GM23338 (cell line): ENCODE results near the gene METRNL. TPM values are rescaled to one million over a fixed set of nuclear protein-coding genes. Genes with fewer than 3 reads are reported as not detected.

Experiments used
- ATAC-seq: fragments of 200-7000 bp; cut with Tn5 transposase; 3 replicates; pipeline ENCODE4 v1.9.1; 2020
- DNase-seq: peaks from one replicate; pipeline ENCODE4 v3.0.0-alpha.2; 2015; ENCODE audit warnings: low spot score
- H2AFZ ChIP-seq: fragments of 200-600 bp; sonication (generic); 2 replicates; pipeline ENCODE4 v1.8.0; 2016; ENCODE audit warnings: antibody characterized with exemption, mild to moderate bottlenecking, moderate library complexity
- H3F3A ChIP-seq: fragments of 200-600 bp; sonication (generic); replicated peaks from 2 replicates; pipeline ENCODE4 v1.8.0; 2017; ENCODE audit warnings: antibody characterized with exemption, mixed run types, low read depth
- H3K27ac ChIP-seq: fragments of 200-600 bp; sonication (generic); 2 replicates; pipeline ENCODE4 v1.6.1; 2016; ENCODE audit warnings: low read depth
- H3K27me3 ChIP-seq: fragments of 200-600 bp; sonication (generic); 2 replicates; pipeline ENCODE4 v1.8.0; 2016; ENCODE audit warnings: mild to moderate bottlenecking, mixed run types, moderate library complexity; ENCODE audit not compliant: insufficient read depth
- H3K36me3 ChIP-seq: fragments of 200-600 bp; sonication (generic); 2 replicates; pipeline ENCODE4 v1.8.0; 2016; ENCODE audit warnings: mild to moderate bottlenecking; ENCODE audit not compliant: insufficient read depth
- H3K4me1 ChIP-seq: fragments of 200-600 bp; sonication (generic); 2 replicates; pipeline ENCODE4 v1.8.0; 2016; ENCODE audit warnings: mild to moderate bottlenecking, moderate library complexity; ENCODE audit not compliant: insufficient read depth
- H3K4me2 ChIP-seq: fragments of 200-600 bp; sonication (generic); 2 replicates; pipeline ENCODE4 v1.7.1; 2017; ENCODE audit warnings: mixed run types
- H3K4me3 ChIP-seq: fragments of 200-600 bp; sonication (generic); 2 replicates; pipeline ENCODE4 v1.6.1; 2016; ENCODE audit warnings: mixed run types
- H3K79me2 ChIP-seq: fragments of 200-600 bp; sonication (generic); replicated peaks from 2 replicates; pipeline ENCODE4 v1.8.0; 2017; ENCODE audit warnings: mild to moderate bottlenecking; ENCODE audit not compliant: insufficient read depth
- H3K9me2 ChIP-seq: fragments of 200-600 bp; sonication (generic); 2 replicates; pipeline ENCODE4 v1.8.0; 2017; ENCODE audit not compliant: insufficient read depth
- H4K20me1 ChIP-seq: fragments of 200-600 bp; sonication (generic); replicated peaks from 2 replicates; pipeline ENCODE4 v1.8.0; 2017; ENCODE audit warnings: mild to moderate bottlenecking; ENCODE audit not compliant: insufficient read depth
- H3K27ac Mint-ChIP-seq: 2 replicates; pipeline ENCODE4 v1.8.0; 2020; ENCODE audit warnings: inconsistent platforms, mild to moderate bottlenecking, moderate library complexity, mixed read lengths
- H3K27me3 Mint-ChIP-seq: 3 replicates; pipeline ENCODE4 v1.8.0; 2022; ENCODE audit warnings: low read depth, mild to moderate bottlenecking, moderate library complexity, mixed read lengths, inconsistent platforms; ENCODE audit not compliant: insufficient read depth, poor library complexity
- H3K36me3 Mint-ChIP-seq: 3 replicates; pipeline ENCODE4 v1.8.0; 2021; ENCODE audit warnings: low read depth, mild to moderate bottlenecking, inconsistent platforms, moderate library complexity, mixed read lengths
- H3K4me1 Mint-ChIP-seq: 3 replicates; pipeline ENCODE4 v1.8.0; 2020; ENCODE audit warnings: mild to moderate bottlenecking, inconsistent platforms, mixed read lengths
- H3K4me3 Mint-ChIP-seq: 3 replicates; pipeline ENCODE4 v1.8.0; 2021; ENCODE audit warnings: moderate library complexity, mild to moderate bottlenecking, inconsistent platforms, mixed read lengths
- H3K9me3 Mint-ChIP-seq: 3 replicates; pipeline ENCODE4 v1.8.0; 2020; ENCODE audit warnings: moderate library complexity, mild to moderate bottlenecking, inconsistent platforms, mixed read lengths
- CREB1 ChIP-seq: fragments of 250-450 bp; sonication (Bioruptor Pico); IDR thresholded peaks from 2 replicates; pipeline ENCODE4 v1.5.0; 2020; ENCODE audit warnings: low read depth, mild to moderate bottlenecking, moderate library complexity
- CTCF ChIP-seq, 2 experiments: fragments of 200-600 bp in 1 of 2; sonication (generic) in 1 of 2; conservative IDR thresholded peaks; 2 replicates each; pipeline versions ENCODE4 v1.5.1 to v1.6.1; 2016 to 2017; ENCODE audit warnings: antibody characterized with exemption in 2 of 2, low read depth in 2 of 2, mild to moderate bottlenecking in 2 of 2, moderate library complexity in 1 of 2
- ETS1 ChIP-seq: IDR thresholded peaks from 2 replicates; pipeline ENCODE4 v1.6.1; 2016; ENCODE audit warnings: antibody characterized with exemption
- EZH2 ChIP-seq: fragments of 200-600 bp; sonication (generic); IDR thresholded peaks from one replicate; pipeline ENCODE4 v1.8.0; 2017; ENCODE audit warnings: antibody characterized with exemption, mild to moderate bottlenecking, low read depth; ENCODE audit not compliant: unreplicated experiment
- EZH2phosphoT487 ChIP-seq: fragments of 200-600 bp; sonication (generic); IDR thresholded peaks from one replicate; pipeline ENCODE4 v1.8.1; 2018; ENCODE audit warnings: antibody characterized with exemption; ENCODE audit not compliant: unreplicated experiment
- JUNB ChIP-seq: IDR thresholded peaks from one replicate; pipeline ENCODE4 v1.6.1; 2016; ENCODE audit warnings: antibody characterized with exemption; ENCODE audit not compliant: unreplicated experiment
- NANOG ChIP-seq: IDR thresholded peaks from 2 replicates; pipeline ENCODE4 v1.6.1; 2016; ENCODE audit warnings: antibody characterized with exemption, borderline replicate concordance
- POLR2AphosphoS5 ChIP-seq: IDR thresholded peaks from 2 replicates; pipeline ENCODE4 v1.6.1; 2016; ENCODE audit warnings: antibody characterized with exemption, low read depth
- REST ChIP-seq: IDR thresholded peaks from one replicate; pipeline ENCODE4 v1.6.1; 2018; ENCODE audit warnings: antibody characterized with exemption; ENCODE audit not compliant: unreplicated experiment
- STAT1 ChIP-seq: IDR thresholded peaks from one replicate; pipeline ENCODE4 v1.6.1; 2016; ENCODE audit warnings: antibody characterized with exemption; ENCODE audit not compliant: unreplicated experiment
- ZNF114 ChIP-seq: fragments of 250-450 bp; sonication (Bioruptor Pico); IDR thresholded peaks from 2 replicates; pipeline ENCODE4 v1.5.0; 2020; ENCODE audit warnings: mild to moderate bottlenecking, moderate library complexity
- ZNF331 ChIP-seq: fragments of 250-450 bp; sonication (Bioruptor Pico); IDR thresholded peaks from 2 replicates; pipeline ENCODE4 v1.5.0; 2020; ENCODE audit warnings: low read depth, mild to moderate bottlenecking, moderate library complexity
- ZNF462 ChIP-seq: fragments of 250-450 bp; sonication (Bioruptor Pico); IDR thresholded peaks from 2 replicates; pipeline ENCODE4 v1.5.0; 2020; ENCODE audit warnings: mild to moderate bottlenecking, moderate library complexity
- polyA plus RNA-seq: library from polyadenylated mRNA; unstranded; fragments of >200 nt; fragmentation: Nextera tagmentation; extraction: Ambion mirVana; gene quantifications from 2 replicates; pipeline ENCODE4 v1.2.1, GENCODE V29; 2016
- total RNA-seq: library from RNA; depleted of rRNA; stranded (reverse); fragments of >200 nt; shearing (Covaris generic); gene quantifications from 2 replicates; pipeline ENCODE4 v1.2.3, GENCODE V29; 2014

METRNL gene
- total and polyA plus RNA-seq, 2 experiments from 2014 or later: 12.2 to 20.2 TPM

- H3K4me1 Mint-ChIP-seq: peaks cover 6% of the 10 kb centered on the region
- Histone ChIP-seq H4K20me1 (no peaks in the 10 kb centered on the region), H3K4me1 (no peaks in the 10 kb centered on the region), H3K27me3 (no peaks in the 10 kb centered on the region), H3K9me2 (no peaks in the 10 kb centered on the region), H3F3A (0 out of 2 replicates have a peak, but pooled peaks cover 5% of the 10 kb centered on the region), H3K4me2 (no peak overlapping the region), H3K27ac (no peak overlapping the region), H3K79me2 (no peaks in the 10 kb centered on the region), H3K4me3 (no peak overlapping the region), H2AFZ (no peak overlapping the region), H3K36me3 (no peaks in the 10 kb centered on the region)
- H3K4me3 Mint-ChIP-seq: no peak overlapping the region
- DNase-seq (no peak), ATAC-seq (no peak)
- H3K36me3 Mint-ChIP-seq: no peaks in the 10 kb centered on the region; the same call in 2 of the 3 replicates
- TF ChIP-seq CREB1 (CRISPR knock-in tag) (no peak), STAT1 (no peak), CTCF (conservative IDR thresholded peaks at IDR 0.05; ENCODE audit: low read depth in 2 of 2) (no peak), POLR2AphosphoS5 (no peak), EZH2phosphoT487 (no peak), ZNF114 (CRISPR knock-in tag) (no peak), ETS1 (no peak), JUNB (no peak), ZNF462 (CRISPR knock-in tag) (no peak), EZH2 (no peak), NANOG (no peak), ZNF331 (CRISPR knock-in tag) (no peak), REST (no peak)
- no peaks in the 10 kb centered on the region; the same call in 2 of the 3 replicates for H3K9me3 Mint-ChIP-seq
- H3K27me3 Mint-ChIP-seq: peaks cover 17% of the 10 kb centered on the region
- no peak overlapping the region for H3K27ac Mint-ChIP-seq
These were observed 31.3 kb downstream of the METRNL start for GRCh38 chr17:83110735-83111134.
